ENCODE results near the gene GLE1. TPM values are rescaled to one million over a fixed set of nuclear protein-coding genes. Genes with fewer than 3 reads are reported as not detected.

Gene GLE1
- total RNA-seq, 1 experiment from 2014 or later = 36.6 TPM

DNA sequence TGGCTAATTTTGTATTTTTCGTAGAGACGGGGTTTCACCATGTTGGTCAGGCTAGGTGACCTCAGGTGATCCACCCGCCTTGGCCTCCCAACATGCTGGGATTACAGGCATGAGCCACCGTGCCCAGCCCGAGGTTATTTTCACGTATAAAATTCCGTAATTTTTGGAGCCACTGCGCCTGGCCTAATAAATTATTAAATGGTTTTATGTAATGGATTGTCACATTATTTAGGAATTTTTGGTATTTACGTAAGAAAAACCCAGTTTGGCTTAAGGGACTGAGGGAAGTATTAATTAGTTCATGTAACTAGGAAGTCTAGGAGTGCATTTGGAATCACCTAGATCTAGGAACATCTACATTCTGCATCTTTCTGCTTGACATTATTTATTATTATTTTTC lies 8.3 kb downstream of the GLE1 start:
- no peaks in the 10 kb centered on the region for H3K4me1 ChIP-seq (ENCODE audit: control insufficient read depth in 1 of 2, insufficient read depth in 2 of 2, low read length in 2 of 2)
- peaks cover 7 to 22% of the 10 kb centered on the region in 2 experiments; a peak in 1 of 4 replicates for H3K36me3 ChIP-seq (ENCODE audit: control insufficient read depth in 1 of 2, insufficient read depth in 2 of 2, low read length in 2 of 2)
- H3K4me3 ChIP-seq (replicated peaks in 1 of 2; ENCODE audit: low read depth in 1 of 2, low read length in 2 of 2) = no peak overlapping the region
- H3K4me2 ChIP-seq (ENCODE audit: low read length) = no peak overlapping the region
- H4K20me1 ChIP-seq (ENCODE audit: insufficient read depth) = no peaks in the 10 kb centered on the region
- POLR2A ChIA-PET = no interaction called here
- H3K27me3 ChIP-seq (ENCODE audit: insufficient read depth, low read length) = no peaks in the 10 kb centered on the region
- TF ChIP-seq EZH2 (IDR thresholded peaks at IDR 0.05) = no peak
- TF ChIP-seq ZBTB33 (IDR thresholded peaks at IDR 0.05; ENCODE audit: extremely low read depth, insufficient replicate concordance, low read length) = no peak
- TF ChIP-seq EGR1 (IDR thresholded peaks at IDR 0.05; ENCODE audit: low read depth) = no peak
- no peak for TF ChIP-seq JUND (IDR thresholded peaks at IDR 0.05)
- TF ChIP-seq CBX3 (IDR thresholded peaks at IDR 0.05; ENCODE audit: low read depth) = no peak
- TF ChIP-seq, protein P1, sequence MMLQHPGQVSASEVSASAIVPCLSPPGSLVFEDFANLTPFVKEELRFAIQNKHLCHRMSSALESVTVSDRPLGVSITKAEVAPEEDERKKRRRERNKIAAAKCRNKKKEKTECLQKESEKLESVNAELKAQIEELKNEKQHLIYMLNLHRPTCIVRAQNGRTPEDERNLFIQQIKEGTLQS (IDR thresholded peaks at IDR 0.05) = no peak
- TF ChIP-seq, protein P2, sequence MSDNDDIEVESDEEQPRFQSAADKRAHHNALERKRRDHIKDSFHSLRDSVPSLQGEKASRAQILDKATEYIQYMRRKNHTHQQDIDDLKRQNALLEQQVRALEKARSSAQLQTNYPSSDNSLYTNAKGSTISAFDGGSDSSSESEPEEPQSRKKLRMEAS (IDR thresholded peaks at IDR 0.05) = no peak
- no peak for TF ChIP-seq FOSL1 (IDR thresholded peaks at IDR 0.05; ENCODE audit: low read depth)
- no peak for TF ChIP-seq POLR2A (IDR thresholded peaks at IDR 0.05; ENCODE audit: borderline replicate concordance, extremely low read depth, insufficient read depth, insufficient read length)
- TF ChIP-seq, protein P3, sequence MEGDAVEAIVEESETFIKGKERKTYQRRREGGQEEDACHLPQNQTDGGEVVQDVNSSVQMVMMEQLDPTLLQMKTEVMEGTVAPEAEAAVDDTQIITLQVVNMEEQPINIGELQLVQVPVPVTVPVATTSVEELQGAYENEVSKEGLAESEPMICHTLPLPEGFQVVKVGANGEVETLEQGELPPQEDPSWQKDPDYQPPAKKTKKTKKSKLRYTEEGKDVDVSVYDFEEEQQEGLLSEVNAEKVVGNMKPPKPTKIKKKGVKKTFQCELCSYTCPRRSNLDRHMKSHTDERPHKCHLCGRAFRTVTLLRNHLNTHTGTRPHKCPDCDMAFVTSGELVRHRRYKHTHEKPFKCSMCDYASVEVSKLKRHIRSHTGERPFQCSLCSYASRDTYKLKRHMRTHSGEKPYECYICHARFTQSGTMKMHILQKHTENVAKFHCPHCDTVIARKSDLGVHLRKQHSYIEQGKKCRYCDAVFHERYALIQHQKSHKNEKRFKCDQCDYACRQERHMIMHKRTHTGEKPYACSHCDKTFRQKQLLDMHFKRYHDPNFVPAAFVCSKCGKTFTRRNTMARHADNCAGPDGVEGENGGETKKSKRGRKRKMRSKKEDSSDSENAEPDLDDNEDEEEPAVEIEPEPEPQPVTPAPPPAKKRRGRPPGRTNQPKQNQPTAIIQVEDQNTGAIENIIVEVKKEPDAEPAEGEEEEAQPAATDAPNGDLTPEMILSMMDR (IDR thresholded peaks at IDR 0.05 in 2 of 3, conservative IDR thresholded peaks at IDR 0.05 in 1 of 3; ENCODE audit: borderline replicate concordance in 1 of 3, insufficient read depth in 1 of 3, low read depth in 2 of 3, low read length in 2 of 3) = no peak
- TF ChIP-seq RAD21 (IDR thresholded peaks at IDR 0.05; ENCODE audit: low read depth) = no peak
- no peak for TF ChIP-seq TCF7L2 (IDR thresholded peaks at IDR 0.05; ENCODE audit: borderline replicate concordance, extremely low read depth, insufficient read depth, insufficient read length)
- no peak for TF ChIP-seq YY1 (IDR thresholded peaks at IDR 0.05; ENCODE audit: extremely low read depth, insufficient replicate concordance, low read depth, low read length)
- no peak for TF ChIP-seq SIN3A (IDR thresholded peaks at IDR 0.05; ENCODE audit: low read depth)
- ATAC-seq = no peak
- BruUV-seq (replicated peaks) = no TSS peak
- DNase-seq (ENCODE audit: low read depth, low spot score) = no peak
- no peaks in the 10 kb centered on the region for H3K9me2 ChIP-seq (ENCODE audit: insufficient read depth)
- no peaks in the 10 kb centered on the region for H3K79me2 ChIP-seq (ENCODE audit: insufficient read depth, low read length)
- no peak overlapping the region for H3K27ac ChIP-seq (ENCODE audit: low read depth, low read length)
- no peaks in the 10 kb centered on the region for H3K9me3 ChIP-seq (ENCODE audit: control insufficient read depth in 1 of 2, insufficient read depth in 1 of 2, low read depth in 1 of 2, low read length in 2 of 2)
- intact Hi-C loops (cut with micrococcal nuclease) = no loop called here
- RAD21 ChIA-PET (ENCODE audit: low non-redundant PET in 1 of 2, low total read pairs in 2 of 2, uncharacterized antibody in 2 of 2, unreplicated experiment in 2 of 2) = no interaction called here
- no peak overlapping the region for H2AFZ ChIP-seq (ENCODE audit: low read depth, low read length, poor library complexity, severe bottlenecking)
- CTCF ChIA-PET = no interaction called here
- no peak overlapping the region for H3K9ac ChIP-seq (ENCODE audit: low read length)
